ENCODE measurements around the gene CELSR1. TPM values are rescaled to one million over a fixed set of nuclear protein-coding genes. Genes with fewer than 3 reads are reported as not detected.

The CELSR1 gene
- total and polyA plus RNA-seq, 2 donors (not counting 1 experiment from before 2014, with no cell fraction given): 30.2 to 34.8 TPM

- Histone ChIP-seq H2AFZ (ENCODE audit: insufficient read depth, low read depth, low read length, poor library complexity, severe bottlenecking) (no peak overlapping the region), H3K36me3 (replicated peaks in 1 of 2; ENCODE audit: control extremely low read depth in 1 of 2, control insufficient read depth in 1 of 2, extremely low read depth in 1 of 2, insufficient read depth in 2 of 2, low read length in 1 of 2) (peaks cover 0 to 62% of the 10 kb centered on the region in 2 experiments), H3K4me1 (ENCODE audit: control insufficient read depth in 2 of 2, insufficient read depth in 2 of 2, low read length in 2 of 2) (no peaks in the 10 kb centered on the region), H3K79me2 (ENCODE audit: control insufficient read depth, insufficient read depth, low read length) (no peaks in the 10 kb centered on the region), H3K9ac (ENCODE audit: low read length) (no peak overlapping the region), H3K27me3 (replicated peaks in 1 of 4; ENCODE audit: control extremely low read depth in 1 of 4, control insufficient read depth in 3 of 4, insufficient read depth in 4 of 4, low read length in 3 of 4) (no peaks in the 10 kb centered on the region), H3K9me3 (ENCODE audit: control extremely low read depth in 1 of 3, control insufficient read depth in 2 of 3, insufficient read depth in 1 of 3, low read length in 2 of 3) (peaks cover 0 to 7% (median 0%) of the 10 kb centered on the region in 3 donors), H3K4me2 (replicated peaks; ENCODE audit: low read depth, low read length, poor library complexity, severe bottlenecking) (no peak overlapping the region), H3K27ac (ENCODE audit: low read length in 2 of 2) (no peak overlapping the region), H4K20me1 (ENCODE audit: control insufficient read depth, insufficient read depth, low read length, poor library complexity, severe bottlenecking) (no peaks in the 10 kb centered on the region), H3K4me3 (ENCODE audit: control extremely low read depth in 1 of 5, extremely low read depth in 1 of 5, insufficient read depth in 1 of 5, low read depth in 2 of 5, low read length in 4 of 5) (no peak overlapping the region)
- ATAC-seq (ENCODE audit: low read depth) (no peak), DNase-seq (no peak)
- H3K4me1 Mint-ChIP-seq: no peaks in the 10 kb centered on the region
- intact Hi-C loops (cut with micrococcal nuclease): no loop called here
- no peak overlapping the region for H3K27ac Mint-ChIP-seq
- TF ChIP-seq CTCF (IDR thresholded peaks at IDR 0.05) (no peak), EZH2 (IDR thresholded peaks at IDR 0.05; ENCODE audit: borderline replicate concordance, insufficient read depth, low read depth, low read length, poor library complexity, severe bottlenecking) (no peak)
- no peak overlapping the region for H3K4me3 Mint-ChIP-seq
- 95% methylated on average over 11 of the region's 15 CpGs for WGBS (ENCODE audit: insufficient coverage)
- no peaks in the 10 kb centered on the region for H3K27me3 Mint-ChIP-seq
- ChIA-PET CTCF (no interaction called here), POLR2A (interaction anchor here (0.6 kb wide), 1 partner anchor 70 kb away, joined by 7 read pairs; no protein-coding TSS in a partner anchor)
- H3K9me3 Mint-ChIP-seq (ENCODE audit: insufficient read depth): no peaks in the 10 kb centered on the region
Measured at GRCh38 chr22:46382524-46382923, 154.9 kb downstream of the CELSR1 start.

GRCh38 chr22:46381731-46382130 lies 155.7 kb downstream of the CELSR1 start:
- Histone ChIP-seq H3K9ac (ENCODE audit: low read length) (no peak overlapping the region), H3K4me3 (ENCODE audit: control extremely low read depth in 1 of 5, extremely low read depth in 1 of 5, insufficient read depth in 1 of 5, low read depth in 2 of 5, low read length in 4 of 5) (no peak overlapping the region), H3K27me3 (replicated peaks in 1 of 4; ENCODE audit: control extremely low read depth in 1 of 4, control insufficient read depth in 3 of 4, insufficient read depth in 4 of 4, low read length in 3 of 4) (no peaks in the 10 kb centered on the region), H3K36me3 (replicated peaks in 1 of 2; ENCODE audit: control extremely low read depth in 1 of 2, control insufficient read depth in 1 of 2, extremely low read depth in 1 of 2, insufficient read depth in 2 of 2, low read length in 1 of 2) (peaks cover 0 to 70% of the 10 kb centered on the region in 2 experiments), H3K4me2 (replicated peaks; ENCODE audit: low read depth, low read length, poor library complexity, severe bottlenecking) (no peak overlapping the region), H3K4me1 (ENCODE audit: control insufficient read depth in 2 of 2, insufficient read depth in 2 of 2, low read length in 2 of 2) (no peaks in the 10 kb centered on the region), H3K9me3 (ENCODE audit: control extremely low read depth in 1 of 3, control insufficient read depth in 2 of 3, insufficient read depth in 1 of 3, low read length in 2 of 3) (peaks cover 0 to 15% (median 3%) of the 10 kb centered on the region in 3 donors), H4K20me1 (ENCODE audit: control insufficient read depth, insufficient read depth, low read length, poor library complexity, severe bottlenecking) (no peaks in the 10 kb centered on the region), H3K79me2 (ENCODE audit: control insufficient read depth, insufficient read depth, low read length) (no peaks in the 10 kb centered on the region), H3K27ac (ENCODE audit: low read length in 2 of 2) (no peak overlapping the region), H2AFZ (ENCODE audit: insufficient read depth, low read depth, low read length, poor library complexity, severe bottlenecking) (no peak overlapping the region)
- DNase-seq (no peak), ATAC-seq (ENCODE audit: low read depth) (no peak)
- ChIA-PET CTCF (interaction anchor here (1.0 kb wide), 1 partner anchor 14 kb away, joined by 3 read pairs; no protein-coding TSS in a partner anchor), POLR2A (interaction anchor here (0.6 kb wide), 1 partner anchor 70 kb away, joined by 7 read pairs; no protein-coding TSS in a partner anchor)
- WGBS (ENCODE audit: insufficient coverage): 96% methylated on average over 27 of the region's 27 CpGs
- no peaks in the 10 kb centered on the region for H3K27me3 Mint-ChIP-seq
- H3K9me3 Mint-ChIP-seq (ENCODE audit: insufficient read depth): no peaks in the 10 kb centered on the region
- H3K27ac Mint-ChIP-seq: no peak overlapping the region
- intact Hi-C loops (cut with micrococcal nuclease): no loop called here
- H3K4me1 Mint-ChIP-seq: no peaks in the 10 kb centered on the region
- no peak overlapping the region for H3K4me3 Mint-ChIP-seq
- no peak for TF ChIP-seq EZH2 (IDR thresholded peaks at IDR 0.05; ENCODE audit: borderline replicate concordance, insufficient read depth, low read depth, low read length, poor library complexity, severe bottlenecking)
- no peak for TF ChIP-seq CTCF (IDR thresholded peaks at IDR 0.05)
